CD4-positive, alpha-beta T cell (primary cell): ENCODE measurements around the gene CRACR2A. TPM values are rescaled to one million over a fixed set of nuclear protein-coding genes. Genes with fewer than 3 reads are reported as not detected.

ENCODE experiments used
- ATAC-seq: fragments of 200-7000 bp; cut with Tn5 transposase; one replicate; pipeline ENCODE4 v1.10.0; 2022; ENCODE audit warnings: mild to moderate bottlenecking; ENCODE audit not compliant: poor library complexity
- CTCF ChIA-PET: fragments of 350-600 bp; sonication (Branson Sonifier 250); formaldehyde crosslinking; loops from one replicate; lab custom pipeline; 2021; ENCODE audit warnings: antibody characterized with exemption, inconsistent platforms; lab: Charles Lee
- POLR2A ChIA-PET: fragments of 350-600 bp; sonication (Branson Sonifier 250); formaldehyde crosslinking; loops from one replicate; lab custom pipeline; 2021; ENCODE audit warnings: antibody characterized with exemption, inconsistent platforms; lab: Charles Lee
- DNase-seq, 14 experiments: peaks; one replicate each; pipeline ENCODE4 v3.0.0-alpha.2; 2013 to 2020; ENCODE audit warnings: mixed read lengths in 2 of 14
- H3K27ac ChIP-seq, 2 donors: one replicate each; pipeline versions ENCODE4 v1.5.1 to v1.7.0; 2013; ENCODE audit warnings: low read length in 2 of 2, low read depth in 1 of 2, mild to moderate bottlenecking in 1 of 2
- H3K27me3 ChIP-seq, 2 experiments: 1 replicate in 1 of 2; 2 replicates in 1 of 2; pipeline versions ENCODE4 v1.6.1 to v1.7.0; 2013; ENCODE audit warnings: low read length in 2 of 2, control low read depth in 1 of 2, mild to moderate bottlenecking in 1 of 2, moderate library complexity in 1 of 2; ENCODE audit not compliant: insufficient read depth in 2 of 2, control insufficient read depth in 1 of 2
- H3K36me3 ChIP-seq: one replicate; pipeline ENCODE4 v1.6.1; 2013; ENCODE audit warnings: low read length, control low read depth; ENCODE audit not compliant: insufficient read depth
- H3K4me1 ChIP-seq: one replicate; pipeline ENCODE4 v1.6.1; 2013; ENCODE audit warnings: low read length, control low read depth; ENCODE audit not compliant: insufficient read depth
- H3K4me3 ChIP-seq: one replicate; pipeline ENCODE4 v1.5.1; 2013; ENCODE audit warnings: mild to moderate bottlenecking, low read length, moderate library complexity
- H3K9me3 ChIP-seq, 2 experiments: 1 replicate in 1 of 2; 2 replicates in 1 of 2; pipeline versions ENCODE4 v1.6.1 to v1.7.0; 2013; ENCODE audit warnings: low read length in 2 of 2, mild to moderate bottlenecking in 2 of 2, control low read depth in 1 of 2, moderate library complexity in 1 of 2; ENCODE audit not compliant: control insufficient read depth in 1 of 2, insufficient read depth in 1 of 2
- H3K27ac Mint-ChIP-seq: one replicate; pipeline ENCODE4 v1.8.0; 2020; ENCODE audit warnings: mixed read lengths
- H3K27me3 Mint-ChIP-seq: one replicate; pipeline ENCODE4 v1.8.0; 2021; ENCODE audit warnings: mixed read lengths
- H3K36me3 Mint-ChIP-seq: one replicate; pipeline ENCODE4 v1.8.0; 2021; ENCODE audit warnings: low read depth, mixed read lengths
- H3K4me1 Mint-ChIP-seq: one replicate; pipeline ENCODE4 v1.8.0; 2021; ENCODE audit warnings: low read depth, mixed read lengths
- H3K4me3 Mint-ChIP-seq: one replicate; pipeline ENCODE4 v1.8.0; 2020; ENCODE audit warnings: mild to moderate bottlenecking, mixed read lengths
- H3K9me3 Mint-ChIP-seq: one replicate; pipeline ENCODE4 v1.8.0; 2020; ENCODE audit warnings: mixed read lengths
- intact Hi-C, 2 experiments: fragments of 100-400 bp; cut with DNase I in 1 of 2; cut with micrococcal nuclease in 1 of 2; formaldehyde crosslinking; loops; one replicate each; pipeline versions ENCODE4 v1.15.1 to v1.9.0; 2023 to 2025; cut with DNase I, micrococcal nuclease
- total RNA-seq, 174 experiments: library from RNA in 2 of 174; stranded (reverse) in 2 of 174; gene quantifications; one replicate each; pipeline ENCODE4 v1.2.3 and lab custom pipeline; 2021 to 2026
- TF ChIP-seq, protein P1 (sequence below): fragments of 200-600 bp; IDR thresholded peaks from one replicate; pipeline ENCODE4 v1.8.0; 2022; ENCODE audit warnings: antibody characterized with exemption, mild to moderate bottlenecking

Gene CRACR2A
- total RNA-seq, 2 experiments from 2014 or later: 23.5 to 27.5 TPM

GRCh38 chr12:3617565-3617964 lies 135.3 kb downstream of the CRACR2A start:
- H3K27me3 Mint-ChIP-seq: no peaks in the 10 kb centered on the region
- Histone ChIP-seq H3K27ac (no peak overlapping the region), H3K4me3 (no peak overlapping the region), H3K9me3 (no peaks in the 10 kb centered on the region), H3K36me3 (peaks cover 68% of the 10 kb centered on the region), H3K4me1 (no peaks in the 10 kb centered on the region), H3K27me3 (no peaks in the 10 kb centered on the region)
- H3K27ac Mint-ChIP-seq: no peak overlapping the region
- DNase-seq: no peak
- no peaks in the 10 kb centered on the region for H3K4me1 Mint-ChIP-seq
- peaks cover 89% of the 10 kb centered on the region for H3K36me3 Mint-ChIP-seq
- intact Hi-C loops: no loop called here
- no peak overlapping the region for H3K4me3 Mint-ChIP-seq
- TF ChIP-seq, protein P1, sequence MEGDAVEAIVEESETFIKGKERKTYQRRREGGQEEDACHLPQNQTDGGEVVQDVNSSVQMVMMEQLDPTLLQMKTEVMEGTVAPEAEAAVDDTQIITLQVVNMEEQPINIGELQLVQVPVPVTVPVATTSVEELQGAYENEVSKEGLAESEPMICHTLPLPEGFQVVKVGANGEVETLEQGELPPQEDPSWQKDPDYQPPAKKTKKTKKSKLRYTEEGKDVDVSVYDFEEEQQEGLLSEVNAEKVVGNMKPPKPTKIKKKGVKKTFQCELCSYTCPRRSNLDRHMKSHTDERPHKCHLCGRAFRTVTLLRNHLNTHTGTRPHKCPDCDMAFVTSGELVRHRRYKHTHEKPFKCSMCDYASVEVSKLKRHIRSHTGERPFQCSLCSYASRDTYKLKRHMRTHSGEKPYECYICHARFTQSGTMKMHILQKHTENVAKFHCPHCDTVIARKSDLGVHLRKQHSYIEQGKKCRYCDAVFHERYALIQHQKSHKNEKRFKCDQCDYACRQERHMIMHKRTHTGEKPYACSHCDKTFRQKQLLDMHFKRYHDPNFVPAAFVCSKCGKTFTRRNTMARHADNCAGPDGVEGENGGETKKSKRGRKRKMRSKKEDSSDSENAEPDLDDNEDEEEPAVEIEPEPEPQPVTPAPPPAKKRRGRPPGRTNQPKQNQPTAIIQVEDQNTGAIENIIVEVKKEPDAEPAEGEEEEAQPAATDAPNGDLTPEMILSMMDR: no peak
- ChIA-PET CTCF (no interaction called here), POLR2A (no interaction called here)
- H3K9me3 Mint-ChIP-seq: no peaks in the 10 kb centered on the region
- ATAC-seq: no peak

DNA sequence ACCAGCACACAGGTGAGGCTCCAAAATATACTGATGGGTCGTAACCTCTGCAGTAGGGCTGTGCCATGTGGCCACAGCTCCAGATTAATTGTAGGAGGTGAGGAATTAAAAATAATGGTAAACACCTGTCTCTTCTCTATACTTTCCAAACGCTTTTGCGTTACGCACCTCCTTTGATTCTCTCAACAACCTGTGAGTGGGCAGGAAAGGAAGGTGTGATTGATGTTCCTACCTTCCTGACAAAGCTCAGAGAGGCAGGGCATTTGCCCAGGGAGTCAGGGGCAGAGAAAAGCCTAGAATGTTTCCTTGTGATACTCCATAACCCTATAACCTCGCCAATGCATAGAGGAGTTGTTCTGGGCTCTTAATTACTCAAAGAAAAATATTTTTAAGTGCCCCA lies 137.0 kb downstream of the CRACR2A start:
- H3K27me3 Mint-ChIP-seq: no peaks in the 10 kb centered on the region
- ATAC-seq (no peak), DNase-seq (no peak)
- H3K36me3 Mint-ChIP-seq: peaks cover 90% of the 10 kb centered on the region
- ChIA-PET CTCF (no interaction called here), POLR2A (no interaction called here)
- peaks cover 2% of the 10 kb centered on the region for H3K9me3 Mint-ChIP-seq
- no peak overlapping the region for H3K27ac ChIP-seq
- peaks cover 69% of the 10 kb centered on the region for H3K36me3 ChIP-seq
- intact Hi-C loops: no loop called here
- peaks cover 0 to 1% of the 10 kb centered on the region in 2 experiments for H3K9me3 ChIP-seq
- no peak overlapping the region for H3K27ac Mint-ChIP-seq
- H3K4me1 ChIP-seq: no peaks in the 10 kb centered on the region
- TF ChIP-seq, protein P1: no peak
- no peak overlapping the region for H3K4me3 ChIP-seq
- H3K27me3 ChIP-seq: no peaks in the 10 kb centered on the region
- no peak overlapping the region for H3K4me3 Mint-ChIP-seq
- H3K4me1 Mint-ChIP-seq: no peaks in the 10 kb centered on the region

DNA sequence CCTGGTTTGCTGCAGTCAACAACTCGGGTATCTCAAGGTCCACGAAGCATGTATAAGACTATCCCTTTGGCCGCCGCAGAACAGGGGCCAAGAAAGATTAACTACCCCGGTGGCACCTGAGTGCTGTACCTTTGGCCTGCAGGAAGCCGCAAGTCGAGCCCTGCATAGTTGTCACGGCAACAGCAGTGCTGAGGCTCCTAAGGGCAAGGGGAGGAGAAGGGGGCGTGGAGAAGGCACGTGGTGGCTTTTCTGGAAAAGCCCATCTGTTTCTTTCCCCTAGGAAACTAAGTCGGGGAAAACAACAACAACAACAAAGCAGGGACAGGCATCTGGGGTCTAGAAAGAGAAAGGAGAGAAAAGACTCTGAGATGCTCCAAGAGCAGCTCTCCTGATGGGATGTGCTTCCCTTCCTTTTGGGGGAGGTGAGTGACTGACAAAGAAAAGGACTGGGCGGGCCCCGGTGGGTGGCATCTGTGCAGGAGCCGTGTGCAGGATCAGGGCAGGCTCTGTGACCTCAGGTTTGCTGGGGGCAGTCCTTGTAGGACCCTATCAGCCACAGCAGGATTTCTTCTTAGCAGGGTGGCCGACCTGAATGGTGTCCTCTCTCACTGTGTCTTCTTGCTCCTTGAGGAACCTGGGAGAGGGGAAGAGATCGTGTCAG lies 138.0 kb downstream of the CRACR2A start:
- DNase-seq: no peak
- Mint-ChIP-seq H3K4me1 (no peaks in the 10 kb centered on the region), H3K4me3 (no peak overlapping the region), H3K9me3 (peaks cover 2% of the 10 kb centered on the region), H3K27ac (no peak overlapping the region), H3K27me3 (no peaks in the 10 kb centered on the region), H3K36me3 (peaks cover 90% of the 10 kb centered on the region)
- H3K27ac ChIP-seq: no peak overlapping the region
- ChIA-PET CTCF (no interaction called here), POLR2A (no interaction called here)
- H3K9me3 ChIP-seq: peaks cover 0 to 3% of the 10 kb centered on the region in 2 experiments
- TF ChIP-seq, protein P1: no peak
- ATAC-seq: no peak
- peaks cover 68% of the 10 kb centered on the region for H3K36me3 ChIP-seq
- H3K4me1 ChIP-seq: no peaks in the 10 kb centered on the region
- H3K27me3 ChIP-seq: no peaks in the 10 kb centered on the region
- intact Hi-C loops: no loop called here
- no peak overlapping the region for H3K4me3 ChIP-seq
